AG09309 (cell line): ENCODE results near the gene AP2B1.
"Not testable (repeated sequence)": the region's sequence is repeated elsewhere in the genome, so short reads cannot be mapped to it uniquely, and the experiment has no call there.

Experiments used
- DNase-seq: peaks from one replicate; pipeline ENCODE4 v3.0.0-alpha.2; 2010; ENCODE audit warnings: low read depth
- H3K4me3 ChIP-seq: 2 replicates; pipeline ENCODE4 v1.5.1; 2011; ENCODE audit warnings: mild to moderate bottlenecking, low read depth, low read length, moderate library complexity; ENCODE audit not compliant: control insufficient read depth
- CTCF ChIP-seq: IDR thresholded peaks from 2 replicates; pipeline ENCODE4 v1.5.1; 2011; ENCODE audit warnings: mild to moderate bottlenecking, low read depth, low read length, inconsistent platforms; ENCODE audit not compliant: insufficient read depth, control insufficient read depth; ENCODE audit errors: missing control alignments

The AP2B1 gene

GRCh38 chr17:35555691-35556090 is 31.4 kb upstream of the AP2B1 start:
- TF ChIP-seq CTCF: peak; percentile 22
- DNase-seq: no peak
- no peak overlapping the region for H3K4me3 ChIP-seq

GRCh38 chr17:35557353-35557752 is 29.8 kb upstream of the AP2B1 start:
- no peak for DNase-seq
- no peak overlapping the region for H3K4me3 ChIP-seq
- no peak for TF ChIP-seq CTCF

- no peak for TF ChIP-seq CTCF
- no peak for DNase-seq
- no peak overlapping the region for H3K4me3 ChIP-seq
Measured at GRCh38 chr17:35559495-35560210, 27.5 kb upstream of the AP2B1 start.

- no peak for DNase-seq
- no peak for TF ChIP-seq CTCF
Measured at GRCh38 chr17:35560703-35561102, 26.4 kb upstream of the AP2B1 start, which contains the start of gene SLFN14. TSS of gene SLFN14 (minus strand) at chr17:35560819. CDS start at chr17:35558062, 2,757 bp downstream.

GRCh38 chr17:35563181-35563580 is 23.9 kb upstream of the AP2B1 start:
- DNase-seq, H3K4me3 ChIP-seq: not testable (repeated sequence)

More at GRCh38 chr17:35560703-35561102, 26.4 kb upstream of the AP2B1 start, which contains the start of gene SLFN14:
- H3K4me3 ChIP-seq: no peak within 1 kb of the TSS

GRCh38 chr17:35566968-35567367 is 20.2 kb upstream of the AP2B1 start:
- TF ChIP-seq CTCF: no peak
- no peak overlapping the region for H3K4me3 ChIP-seq
- DNase-seq: no peak

- no peak for DNase-seq
- no peak for TF ChIP-seq CTCF
- peak overlapping the region; percentile 81 for H3K4me3 ChIP-seq
Measured at GRCh38 chr17:35568561-35568960, 18.6 kb upstream of the AP2B1 start.
